Measurements from ENCODE around the gene ATXN7L1.
A peak's percentile ranks its signal among the peaks of the same experiment; 100 is the strongest.

ATXN7L1 gene, protein sequence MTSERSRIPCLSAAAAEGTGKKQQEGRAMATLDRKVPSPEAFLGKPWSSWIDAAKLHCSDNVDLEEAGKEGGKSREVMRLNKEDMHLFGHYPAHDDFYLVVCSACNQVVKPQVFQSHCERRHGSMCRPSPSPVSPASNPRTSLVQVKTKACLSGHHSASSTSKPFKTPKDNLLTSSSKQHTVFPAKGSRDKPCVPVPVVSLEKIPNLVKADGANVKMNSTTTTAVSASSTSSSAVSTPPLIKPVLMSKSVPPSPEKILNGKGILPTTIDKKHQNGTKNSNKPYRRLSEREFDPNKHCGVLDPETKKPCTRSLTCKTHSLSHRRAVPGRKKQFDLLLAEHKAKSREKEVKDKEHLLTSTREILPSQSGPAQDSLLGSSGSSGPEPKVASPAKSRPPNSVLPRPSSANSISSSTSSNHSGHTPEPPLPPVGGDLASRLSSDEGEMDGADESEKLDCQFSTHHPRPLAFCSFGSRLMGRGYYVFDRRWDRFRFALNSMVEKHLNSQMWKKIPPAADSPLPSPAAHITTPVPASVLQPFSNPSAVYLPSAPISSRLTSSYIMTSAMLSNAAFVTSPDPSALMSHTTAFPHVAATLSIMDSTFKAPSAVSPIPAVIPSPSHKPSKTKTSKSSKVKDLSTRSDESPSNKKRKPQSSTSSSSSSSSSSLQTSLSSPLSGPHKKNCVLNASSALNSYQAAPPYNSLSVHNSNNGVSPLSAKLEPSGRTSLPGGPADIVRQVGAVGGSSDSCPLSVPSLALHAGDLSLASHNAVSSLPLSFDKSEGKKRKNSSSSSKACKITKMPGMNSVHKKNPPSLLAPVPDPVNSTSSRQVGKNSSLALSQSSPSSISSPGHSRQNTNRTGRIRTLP

DNA sequence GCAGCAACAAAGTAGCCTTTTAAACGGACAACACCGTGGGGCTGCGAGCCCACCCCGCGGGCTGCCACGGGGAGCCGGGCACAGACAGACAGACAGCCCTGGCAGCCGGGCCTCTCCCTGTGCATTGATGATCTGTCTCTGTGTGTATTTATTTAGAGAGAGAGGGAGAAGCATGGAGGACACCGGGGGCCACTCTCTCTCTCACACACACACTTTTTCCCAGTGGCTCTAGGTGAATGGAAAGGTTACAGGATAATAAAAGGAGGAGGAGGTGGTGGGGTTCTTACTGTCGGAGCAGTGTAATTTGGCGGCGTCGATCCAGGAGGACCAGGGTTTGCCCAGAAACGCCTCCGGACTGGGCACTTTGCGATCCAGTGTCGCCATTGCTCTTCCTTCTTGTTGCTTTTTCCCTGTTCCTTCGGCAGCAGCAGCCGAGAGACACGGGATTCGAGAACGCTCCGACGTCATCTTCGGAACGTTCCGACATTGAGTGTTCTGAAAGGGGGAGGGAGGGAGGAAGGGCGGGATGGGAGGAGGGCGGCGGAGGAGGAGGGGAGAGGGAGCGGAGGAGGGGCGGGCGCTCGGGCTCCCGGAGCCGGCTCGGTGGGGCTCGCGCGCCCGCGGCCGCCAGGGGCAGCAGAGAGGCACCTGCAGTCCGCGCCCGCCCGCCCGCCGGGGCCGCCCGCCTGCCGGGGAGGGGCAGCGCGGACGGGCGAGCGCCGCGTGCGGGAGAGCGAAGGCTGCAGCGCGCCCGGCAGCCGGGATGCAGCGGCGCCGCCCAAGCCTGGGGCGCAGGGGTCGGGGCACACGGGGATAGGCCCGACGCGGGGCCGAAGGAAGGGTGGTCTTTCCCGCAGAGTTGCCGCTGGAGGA lies at the start of gene ATXN7L1:
TSS of gene ATXN7L1 (minus strand) at position 509 of the 873 bp plus-strand sequence. CDS start at position 468, 41 bp downstream.
- DNase-seq (ENCODE audit: low spot score): peak; percentile 97

DNA sequence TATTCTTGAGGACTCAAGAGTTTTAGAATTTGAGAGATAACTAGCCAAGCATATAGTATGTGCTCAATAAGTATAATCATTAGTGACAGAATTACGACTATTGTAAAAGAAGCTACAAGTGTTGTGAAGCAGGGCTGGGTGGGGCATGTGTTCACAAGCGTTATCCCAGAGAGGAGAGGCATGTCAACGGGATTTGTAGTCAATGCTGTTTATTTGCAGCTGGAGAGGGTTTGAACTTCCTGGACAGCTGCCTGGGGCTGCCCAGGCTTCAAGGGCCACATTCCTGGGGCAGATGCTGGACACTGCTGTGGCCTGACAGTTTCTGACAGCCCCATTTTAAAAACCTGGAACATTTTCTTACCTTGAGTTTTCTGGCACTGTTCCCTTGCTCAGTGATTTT lies 49.7 kb upstream of the ATXN7L1 start:
- DNase-seq (ENCODE audit: low spot score): no peak

DNA sequence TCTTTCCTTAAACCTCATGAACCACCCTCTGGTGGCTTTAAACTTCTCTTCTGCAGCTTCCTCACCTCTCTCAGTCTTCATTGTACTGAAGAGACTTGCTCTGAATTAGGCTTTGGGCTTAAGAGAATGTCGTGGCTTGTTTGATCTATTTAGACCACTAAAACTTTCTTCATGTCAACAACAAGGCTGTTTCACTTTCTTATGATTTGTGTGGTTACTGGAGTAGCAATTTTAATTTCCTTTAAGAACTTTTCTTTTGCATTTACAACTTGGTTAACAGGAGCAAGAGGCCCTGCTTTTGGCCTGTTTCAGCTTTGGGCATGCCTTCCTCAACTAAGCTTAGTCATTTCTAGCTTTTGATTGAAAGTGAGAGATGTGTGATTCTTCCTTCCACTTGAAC lies 48.5 kb upstream of the ATXN7L1 start:
- DNase-seq (ENCODE audit: low spot score): no peak

DNA sequence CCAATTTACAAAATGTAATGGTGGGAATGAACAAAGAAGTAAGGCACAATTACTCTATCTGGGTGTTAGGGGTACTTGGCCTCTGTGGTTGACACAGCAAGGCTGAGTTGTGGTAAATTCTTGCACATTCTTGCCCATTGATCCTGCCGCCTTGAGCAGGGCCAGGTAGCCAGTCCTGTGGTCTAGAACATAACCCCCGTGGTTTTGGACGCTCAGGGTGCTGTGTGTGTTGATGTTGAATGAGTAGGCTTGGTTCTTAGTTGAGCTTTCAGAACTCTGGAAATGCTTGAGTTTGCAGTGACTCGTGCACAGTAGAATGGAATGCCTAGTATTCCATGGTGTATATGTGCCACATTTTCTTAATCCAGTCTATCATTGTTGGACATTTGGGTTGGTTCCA lies 44.4 kb upstream of the ATXN7L1 start:
- no peak for DNase-seq (ENCODE audit: low spot score)

DNA sequence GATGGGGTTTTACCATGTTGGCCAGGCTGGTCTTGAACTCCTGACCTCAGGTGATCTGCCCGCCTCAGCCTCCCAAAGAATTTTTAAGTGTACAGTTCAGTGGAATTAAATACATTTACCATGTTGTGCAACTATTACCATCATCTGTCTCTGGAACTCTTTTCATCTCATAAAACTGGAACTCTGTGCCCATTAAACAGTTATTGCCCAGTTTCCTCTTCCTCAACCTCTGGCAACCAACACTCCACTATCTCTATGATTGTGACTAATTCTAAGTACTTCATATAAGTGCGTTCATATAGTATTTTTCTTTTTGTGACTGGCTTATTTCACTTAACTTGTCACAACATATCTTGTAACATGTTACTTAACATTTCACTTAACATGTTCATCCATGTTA lies 41.3 kb upstream of the ATXN7L1 start:
- DNase-seq (ENCODE audit: low spot score): no peak

DNA sequence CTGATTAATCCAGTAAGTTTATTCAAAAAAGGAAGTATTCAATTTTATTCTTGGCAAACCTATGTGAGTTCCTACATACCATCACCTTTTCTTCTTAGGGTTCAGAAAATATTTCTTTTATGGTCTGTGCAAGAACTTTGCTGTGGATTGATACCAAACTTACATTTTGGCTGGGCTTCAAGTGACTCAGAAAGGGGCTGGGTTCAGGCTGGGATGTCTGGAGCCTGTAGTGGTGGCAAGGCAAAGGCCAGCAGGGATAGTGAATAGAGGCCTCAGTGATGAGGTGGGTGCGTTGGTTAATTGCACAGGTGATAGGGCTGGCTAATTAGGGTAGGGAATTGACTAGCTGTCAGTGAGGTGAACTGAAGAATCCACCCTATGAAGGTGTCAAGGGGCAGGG lies 40.2 kb upstream of the ATXN7L1 start:
- DNase-seq (ENCODE audit: low spot score): no peak

DNA sequence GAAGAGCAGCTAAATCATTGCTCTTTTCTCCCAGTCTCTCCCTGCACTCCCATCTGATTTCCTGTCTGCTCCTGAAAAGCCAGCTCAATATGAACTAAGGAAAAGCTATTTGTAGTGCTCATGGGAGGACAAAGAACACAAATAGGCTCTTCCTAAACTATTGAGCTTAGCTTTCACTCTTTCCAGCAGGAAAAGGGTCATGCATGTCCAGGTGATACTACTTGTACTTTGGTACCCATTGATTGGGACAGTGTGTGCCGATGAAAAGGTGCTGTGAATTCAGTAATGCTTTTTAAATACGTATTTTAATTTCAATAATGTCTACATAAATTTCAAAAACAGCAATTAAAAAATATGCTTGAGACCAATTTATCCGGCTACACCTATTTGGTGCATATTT lies 37.5 kb upstream of the ATXN7L1 start:
- DNase-seq (ENCODE audit: low spot score): no peak

DNA sequence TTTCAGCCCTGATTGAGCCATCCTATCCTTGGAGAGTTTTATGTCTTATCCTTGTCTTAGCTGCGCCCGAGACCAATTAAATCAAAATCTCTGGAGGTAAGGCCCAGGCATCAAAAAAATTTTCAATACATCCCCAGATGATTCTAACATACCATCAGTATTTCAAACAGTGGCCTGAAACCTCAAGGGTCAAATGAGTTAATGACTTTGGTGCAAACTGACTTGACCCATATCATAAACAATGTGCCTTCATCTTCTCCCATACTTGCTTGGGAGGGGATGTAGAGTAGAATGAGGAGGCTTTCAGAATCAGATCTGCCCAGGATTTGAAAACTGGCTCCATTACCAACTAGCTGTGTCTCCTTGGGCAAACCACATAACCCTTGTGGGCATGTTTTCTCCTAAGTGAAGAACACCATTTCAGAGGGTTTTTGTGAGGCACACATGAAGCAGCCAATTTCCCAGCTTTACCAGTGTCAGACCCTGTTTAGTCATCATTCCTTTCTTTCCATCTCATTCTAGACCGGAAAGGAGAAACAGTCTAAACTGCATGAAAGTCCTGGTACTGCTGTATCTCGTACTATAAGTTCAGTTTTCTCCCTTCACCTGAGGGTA lies 35.7 kb upstream of the ATXN7L1 start:
- DNase-seq (ENCODE audit: low spot score): no peak

DNA sequence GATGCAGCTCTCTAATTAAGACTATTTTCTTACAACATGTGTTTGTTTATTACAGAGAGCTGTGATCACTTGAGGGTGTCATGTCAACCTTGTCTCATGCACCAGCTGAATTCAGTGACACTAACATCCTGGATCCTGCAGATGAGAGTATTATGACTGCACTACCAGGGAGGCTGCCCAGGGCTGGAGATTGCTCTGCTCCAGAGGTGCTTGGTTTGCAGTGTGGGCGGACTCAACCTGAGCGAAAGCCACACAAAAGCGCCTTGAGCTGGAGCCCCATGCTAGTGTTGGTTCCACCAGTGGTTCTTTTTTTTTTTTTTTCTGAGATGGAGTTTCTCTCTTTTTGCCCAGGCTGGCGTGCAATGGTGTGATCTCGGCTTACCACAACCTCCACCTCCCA lies 33.8 kb upstream of the ATXN7L1 start:
- no peak for DNase-seq (ENCODE audit: low spot score)

DNA sequence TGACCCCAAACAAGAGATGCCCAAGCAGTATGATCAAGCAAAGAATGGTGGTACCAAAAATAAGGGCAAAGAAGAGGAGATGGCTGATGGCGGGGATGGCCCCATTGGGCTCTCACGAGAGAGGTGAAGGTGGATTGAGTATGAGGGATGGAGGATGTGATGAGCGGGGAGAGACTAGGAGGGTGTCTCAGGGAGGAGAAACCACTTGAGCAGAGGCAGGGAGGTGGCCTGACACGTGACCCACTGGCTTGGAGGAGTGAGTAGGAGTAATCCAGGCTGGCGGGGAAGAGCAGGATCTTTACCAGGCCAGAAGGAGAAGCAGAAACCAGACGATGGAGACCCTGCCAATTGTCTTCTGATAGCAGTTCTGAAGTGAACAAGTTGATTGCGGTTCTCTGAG lies 33.3 kb upstream of the ATXN7L1 start:
- no peak for DNase-seq (ENCODE audit: low spot score)

DNA sequence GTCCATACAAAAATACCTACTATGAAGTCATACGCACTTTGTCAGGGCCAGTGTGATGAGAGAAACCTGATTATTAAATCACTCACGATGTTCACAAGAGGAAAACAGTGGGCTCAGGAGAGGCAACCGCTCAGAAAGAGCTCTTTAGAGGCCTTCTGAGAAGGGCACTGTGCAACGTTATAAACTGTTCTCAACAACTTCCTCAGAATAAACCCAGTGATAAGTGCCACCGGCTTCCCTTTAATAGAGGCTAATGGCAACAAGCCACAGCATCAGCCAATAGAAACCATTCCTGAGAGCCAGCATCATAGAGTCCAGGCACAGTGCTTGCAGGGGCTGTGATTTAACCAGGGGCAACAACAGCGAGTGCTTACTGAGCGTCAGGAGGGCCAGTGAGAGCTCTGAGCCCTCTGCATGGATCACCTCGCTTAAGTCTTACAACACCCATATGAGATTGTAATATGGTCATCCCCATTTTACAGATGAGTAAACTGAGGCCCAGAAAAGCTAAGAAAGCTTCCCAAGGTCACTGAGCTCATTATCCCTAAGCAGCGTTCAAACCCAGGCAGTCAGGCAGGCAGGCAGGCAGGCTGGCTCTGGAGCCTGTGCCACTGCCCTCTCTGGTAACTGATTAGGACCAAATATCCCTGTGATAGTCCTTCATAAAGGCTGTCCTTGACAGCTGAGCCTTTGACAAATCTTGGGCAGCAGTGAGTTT lies 30.9 kb upstream of the ATXN7L1 start:
- no peak for DNase-seq (ENCODE audit: low spot score)

DNA sequence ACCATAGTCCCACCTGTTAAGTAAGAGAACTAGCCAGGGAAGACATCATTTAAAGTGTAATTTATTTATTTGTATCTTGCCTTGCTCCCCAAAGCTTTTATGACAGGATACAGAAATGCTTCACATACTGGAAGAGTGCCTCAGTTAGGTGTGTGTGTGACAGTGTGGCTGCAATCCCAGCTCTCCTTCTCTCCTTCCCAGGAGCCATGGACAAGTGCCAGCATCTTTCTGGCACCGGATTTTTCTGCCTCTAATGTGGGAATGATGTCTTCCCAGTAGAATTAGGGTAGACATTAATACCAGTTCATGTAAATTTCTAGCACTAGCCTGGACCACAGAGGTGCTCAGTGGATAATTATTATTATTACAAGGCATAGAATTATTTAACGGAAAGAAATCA lies 30.3 kb upstream of the ATXN7L1 start:
- DNase-seq (ENCODE audit: low spot score): no peak

DNA sequence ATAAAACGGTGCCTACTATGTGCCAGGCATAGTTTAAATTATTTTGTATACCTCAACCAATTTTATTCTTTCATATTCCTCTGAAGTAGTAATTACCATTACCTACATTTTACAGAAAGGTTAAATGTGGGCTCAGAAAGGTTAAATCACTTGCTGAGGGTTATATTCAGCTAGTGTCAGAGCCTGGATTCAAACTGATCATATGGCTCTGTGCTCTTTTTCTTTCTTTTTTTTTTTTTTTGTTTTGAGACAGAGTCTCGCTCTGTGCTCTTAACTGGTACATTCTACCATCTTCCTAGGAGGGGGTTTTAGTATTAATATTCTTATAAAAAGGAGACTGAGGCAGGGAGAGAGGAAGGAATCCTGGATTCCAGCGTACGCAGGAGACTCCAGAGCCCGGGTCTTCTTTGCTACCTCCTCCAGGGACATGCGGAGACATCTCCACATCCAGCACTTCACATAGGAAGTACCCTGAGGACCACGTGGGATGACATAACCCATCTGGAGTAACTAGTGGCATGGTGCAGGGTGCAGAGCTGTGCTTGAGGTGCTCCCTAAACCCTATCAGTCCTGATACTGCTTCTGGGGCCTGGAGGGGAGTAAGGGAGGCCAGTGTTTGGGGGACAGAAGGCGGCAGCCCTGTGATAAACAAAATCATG lies 29.6 kb upstream of the ATXN7L1 start:
- no peak for DNase-seq (ENCODE audit: low spot score)

DNA sequence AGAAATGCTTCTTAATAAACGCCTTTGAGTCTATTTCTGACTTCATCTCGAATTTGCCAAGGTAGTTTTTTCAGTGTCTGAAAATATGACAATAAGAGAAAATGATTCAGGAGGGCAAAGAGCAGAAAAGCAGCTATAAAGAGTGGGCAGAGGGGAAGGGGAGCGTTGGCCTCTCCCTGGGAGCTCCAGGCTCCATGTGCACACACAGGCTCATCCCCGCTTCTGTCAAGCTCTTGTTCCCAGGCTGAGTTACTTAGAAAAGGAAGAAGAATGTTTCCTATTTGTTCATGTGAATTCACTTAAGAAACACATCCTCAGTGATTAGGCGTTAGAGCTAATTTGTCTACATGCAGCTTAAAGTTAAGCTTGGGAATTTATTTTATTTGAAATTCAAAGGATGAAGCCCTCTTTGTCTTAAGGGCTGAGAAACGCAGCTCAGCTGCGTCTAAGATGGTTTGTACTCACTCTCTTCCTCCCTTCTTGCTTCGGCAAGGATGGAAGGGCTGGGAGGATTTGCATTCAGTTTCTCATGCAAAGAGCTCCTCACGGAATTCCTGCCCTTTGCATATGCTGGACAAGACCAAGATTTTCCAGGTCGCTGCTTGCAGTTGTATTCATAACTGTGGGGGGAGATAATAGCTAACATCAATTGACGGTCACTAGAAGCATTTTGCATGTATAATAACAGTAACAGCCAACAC lies 29.0 kb upstream of the ATXN7L1 start:
- no peak for DNase-seq (ENCODE audit: low spot score)

DNA sequence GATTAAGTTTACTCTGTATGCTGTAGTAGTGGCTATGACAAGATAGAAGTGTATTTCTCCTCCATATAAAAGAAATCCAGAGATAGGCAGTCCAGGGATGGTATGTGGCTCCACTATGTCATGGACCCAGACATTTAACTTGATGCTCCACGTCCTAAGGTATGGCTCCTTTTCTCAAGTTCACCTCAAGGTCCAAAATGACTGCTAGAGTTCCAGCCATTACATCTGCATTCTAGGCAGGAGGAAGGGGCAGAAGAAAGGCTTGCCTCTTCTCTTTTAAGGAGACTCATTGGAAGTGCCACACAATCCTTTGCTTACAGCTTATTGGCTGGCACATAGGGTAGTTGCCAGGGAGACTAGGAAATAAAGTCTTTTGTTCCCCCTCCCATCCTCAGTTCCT lies 27.7 kb upstream of the ATXN7L1 start:
- DNase-seq (ENCODE audit: low spot score): no peak

DNA sequence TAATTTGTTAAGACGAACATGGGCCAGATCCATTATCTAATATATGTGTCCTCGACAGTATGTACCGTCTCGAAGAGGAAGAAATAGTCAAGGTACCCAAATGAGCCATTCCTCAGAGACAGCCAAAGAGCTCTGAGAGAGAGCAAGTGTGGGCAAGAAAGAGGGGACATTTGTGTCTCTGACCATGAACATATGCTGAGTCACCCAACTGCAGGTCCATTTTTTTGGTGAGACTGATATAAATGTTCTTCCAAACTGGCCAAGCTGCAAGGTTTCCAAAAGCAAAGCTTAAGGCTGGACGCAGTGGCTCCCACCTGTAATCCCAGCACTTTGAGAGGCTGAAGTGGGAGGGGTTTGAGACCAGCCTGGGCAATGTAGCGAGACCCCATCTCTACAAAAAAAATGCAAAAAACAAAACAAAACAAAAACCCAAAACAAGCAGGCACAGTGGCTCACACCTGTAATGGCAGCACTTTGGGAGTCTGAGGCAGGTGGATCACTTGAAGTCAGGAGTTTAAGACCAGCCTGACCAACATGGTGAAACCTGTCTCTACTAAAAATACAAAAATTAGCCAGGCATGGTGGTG lies 26.0 kb upstream of the ATXN7L1 start:
- DNase-seq (ENCODE audit: low spot score): no peak

DNA sequence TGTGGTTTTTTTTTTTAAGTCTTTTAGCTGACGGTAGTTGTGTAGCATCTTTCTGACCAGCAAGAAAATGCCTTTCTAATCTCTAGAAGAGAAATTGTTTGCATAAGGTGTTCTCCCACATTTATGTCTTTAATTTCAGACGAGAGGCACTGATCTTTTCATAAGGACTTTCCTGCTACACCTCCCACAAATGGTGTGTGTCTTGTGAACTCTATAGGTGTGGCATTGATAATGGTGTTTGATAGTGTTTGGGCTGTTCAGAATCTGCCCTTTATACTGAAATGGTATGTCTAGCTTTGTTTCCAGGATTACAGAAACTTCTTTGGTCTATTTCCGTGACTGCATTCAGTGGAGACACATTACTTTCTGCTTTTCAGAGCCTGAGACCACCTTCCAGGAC lies 21.6 kb upstream of the ATXN7L1 start:
- DNase-seq (ENCODE audit: low spot score): no peak

DNA sequence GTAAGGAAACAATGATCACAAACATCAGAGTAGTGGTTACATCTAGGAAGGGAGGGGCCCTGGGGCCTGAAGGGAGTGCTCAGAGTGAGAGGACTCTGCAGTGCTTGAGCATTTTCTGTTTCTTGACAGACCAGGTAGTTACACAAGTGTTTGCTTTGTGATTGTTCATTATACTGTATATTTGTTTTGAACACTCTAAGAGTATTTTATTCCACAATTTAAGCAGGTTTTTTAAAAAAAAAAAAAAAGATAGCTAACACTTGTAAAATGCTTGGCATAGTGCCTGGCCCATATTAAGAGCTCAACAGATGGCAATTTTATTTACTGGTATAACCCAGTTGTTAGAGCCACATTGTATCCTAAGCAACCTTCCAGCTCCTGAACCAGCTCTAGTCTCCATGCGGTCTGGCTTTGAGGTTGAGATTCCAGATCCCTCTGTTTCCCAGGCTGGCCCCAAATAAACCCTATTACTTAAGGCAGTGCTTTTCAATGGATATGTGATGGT lies 20.1 kb upstream of the ATXN7L1 start:
- DNase-seq (ENCODE audit: low spot score): no peak

DNA sequence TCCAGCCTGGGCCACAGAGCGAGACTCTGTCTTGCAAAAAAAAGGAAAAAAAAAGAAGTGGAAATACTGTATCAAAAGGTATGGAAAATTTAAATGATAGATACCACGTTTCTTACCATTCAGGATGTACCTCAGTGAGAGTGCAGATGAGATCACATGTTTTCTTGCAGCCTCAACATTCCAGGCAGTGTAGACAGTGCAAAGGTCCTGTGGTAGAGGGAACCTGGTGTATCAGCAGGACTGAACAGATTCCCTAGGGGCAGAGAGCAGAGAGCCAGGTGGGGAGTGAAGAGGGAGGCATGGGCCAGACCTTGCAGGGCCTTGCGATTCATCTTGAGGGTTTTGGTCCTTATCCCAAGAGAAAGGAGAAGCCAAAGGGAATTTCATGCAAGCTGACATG lies 17.7 kb upstream of the ATXN7L1 start:
- DNase-seq (ENCODE audit: low spot score): no peak

All from left forelimb (tissue), 1 donor.